NCI-H187 treated with DMSO at 0.1 percent for 48 hours (cell line): ENCODE measurements around the gene SIL1.
A peak's percentile ranks its signal among the peaks of the same experiment; 100 is the strongest.
"Not testable (repeated sequence)": the region's sequence is repeated elsewhere in the genome, so short reads cannot be mapped to it uniquely, and the experiment has no call there.

Source experiments
- DNase-seq: peaks from one replicate; lab custom pipeline; 2025; lab: John Stamatoyannopoulos, UW

Gene SIL1

GRCh38 chr5:139138809-139139208, 59.4 kb downstream of the SIL1 start:
- DNase-seq, result peak; percentile 61

DNA sequence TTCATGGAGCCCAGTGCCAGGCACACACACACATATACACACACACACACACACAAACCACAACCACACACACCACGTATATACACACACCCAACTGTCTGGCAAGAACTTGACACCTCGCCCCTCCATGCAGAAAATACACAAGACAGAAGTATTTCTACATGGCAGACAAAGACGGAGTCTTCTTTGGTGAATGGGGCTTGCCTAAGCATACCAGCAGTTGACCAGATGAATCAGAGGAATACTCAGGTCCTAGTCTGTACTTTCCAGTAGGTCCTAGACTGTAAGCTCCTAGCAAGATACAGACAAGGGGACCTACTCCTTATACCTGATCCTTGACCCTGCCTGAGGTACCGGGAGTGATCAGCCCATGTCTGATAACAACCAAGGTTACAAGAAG, 60.1 kb downstream of the SIL1 start:
- DNase-seq, result no peak

DNA sequence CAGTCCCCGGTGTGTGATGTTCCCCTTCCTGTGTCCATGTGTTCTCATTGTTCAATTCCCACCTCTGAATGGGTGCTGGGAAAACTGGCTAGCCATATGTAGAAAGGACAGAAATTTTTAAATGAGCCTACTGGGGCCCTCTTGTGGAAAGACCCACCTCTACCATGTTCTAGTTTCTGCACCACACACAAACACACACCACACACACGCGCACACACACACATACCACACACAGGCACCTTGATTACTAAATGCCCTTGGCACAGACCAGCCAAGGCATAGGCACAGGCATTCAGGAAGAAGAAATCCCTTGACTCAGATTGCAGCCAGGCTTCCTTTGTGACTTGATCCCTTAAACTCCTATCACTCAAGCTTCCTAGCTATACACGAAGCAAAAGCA, 60.5 kb downstream of the SIL1 start:
- no peak for DNase-seq

GRCh38 chr5:139134906-139135305, 63.3 kb downstream of the SIL1 start:
- no peak for DNase-seq

GRCh38 chr5:139133282-139133681, 64.9 kb downstream of the SIL1 start:
- peak; percentile 84 for DNase-seq

- no peak for DNase-seq
Measured at GRCh38 chr5:139132515-139132914, 65.7 kb downstream of the SIL1 start.

DNA sequence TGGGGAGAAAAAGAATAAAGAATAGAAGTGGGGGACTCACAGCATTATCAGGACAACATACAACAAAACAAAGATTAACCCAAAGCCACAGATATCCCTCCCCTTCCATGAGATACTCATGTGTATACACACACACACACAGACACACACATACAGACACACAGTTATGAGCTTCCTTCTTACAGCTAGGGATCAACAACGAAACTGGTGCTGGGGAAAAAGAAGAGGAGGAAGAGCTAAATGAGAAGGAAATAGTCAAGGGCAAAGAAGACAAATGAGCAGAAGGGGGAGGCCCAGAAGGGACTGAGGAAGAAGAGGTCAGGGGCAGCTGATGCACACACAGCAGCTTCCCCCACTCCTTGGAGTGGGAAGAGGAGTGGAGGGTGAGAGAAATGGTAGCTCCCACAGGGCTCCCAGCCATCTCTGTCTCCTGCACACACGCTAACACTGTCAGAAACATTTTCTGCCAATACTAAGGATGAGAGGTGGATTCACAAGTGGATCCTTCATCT, 66.2 kb downstream of the SIL1 start:
- DNase-seq, result no peak

- DNase-seq, result peak; percentile 50
Measured at GRCh38 chr5:139131465-139131864, 66.7 kb downstream of the SIL1 start.

- DNase-seq, result no peak
Measured at GRCh38 chr5:139131062-139131461, 67.1 kb downstream of the SIL1 start.

- no peak for DNase-seq
Measured at GRCh38 chr5:139130214-139130613, 68.0 kb downstream of the SIL1 start.

DNA sequence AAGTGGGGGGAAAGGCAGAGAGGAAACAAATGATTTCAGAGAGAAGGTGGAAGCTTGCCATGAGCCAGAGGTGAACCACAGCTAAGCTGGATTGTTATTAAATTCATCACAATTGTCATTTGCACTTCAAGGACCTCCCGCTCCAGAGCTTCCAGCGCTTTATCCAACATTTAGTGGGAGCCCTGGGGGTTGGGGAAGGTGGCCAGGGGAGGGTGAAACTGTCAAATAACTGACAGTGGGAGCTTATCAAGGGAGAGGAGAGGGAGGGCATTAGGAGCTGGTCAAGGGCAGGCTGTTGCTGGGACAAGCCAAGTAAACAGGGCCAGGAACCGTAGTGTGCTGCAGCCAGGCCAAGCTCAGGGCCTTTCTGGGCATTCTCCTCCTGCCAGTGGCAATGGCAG, 71.5 kb downstream of the SIL1 start:
- DNase-seq, result no peak

- no peak for DNase-seq
Measured at GRCh38 chr5:139125991-139126390, 72.2 kb downstream of the SIL1 start.

DNA sequence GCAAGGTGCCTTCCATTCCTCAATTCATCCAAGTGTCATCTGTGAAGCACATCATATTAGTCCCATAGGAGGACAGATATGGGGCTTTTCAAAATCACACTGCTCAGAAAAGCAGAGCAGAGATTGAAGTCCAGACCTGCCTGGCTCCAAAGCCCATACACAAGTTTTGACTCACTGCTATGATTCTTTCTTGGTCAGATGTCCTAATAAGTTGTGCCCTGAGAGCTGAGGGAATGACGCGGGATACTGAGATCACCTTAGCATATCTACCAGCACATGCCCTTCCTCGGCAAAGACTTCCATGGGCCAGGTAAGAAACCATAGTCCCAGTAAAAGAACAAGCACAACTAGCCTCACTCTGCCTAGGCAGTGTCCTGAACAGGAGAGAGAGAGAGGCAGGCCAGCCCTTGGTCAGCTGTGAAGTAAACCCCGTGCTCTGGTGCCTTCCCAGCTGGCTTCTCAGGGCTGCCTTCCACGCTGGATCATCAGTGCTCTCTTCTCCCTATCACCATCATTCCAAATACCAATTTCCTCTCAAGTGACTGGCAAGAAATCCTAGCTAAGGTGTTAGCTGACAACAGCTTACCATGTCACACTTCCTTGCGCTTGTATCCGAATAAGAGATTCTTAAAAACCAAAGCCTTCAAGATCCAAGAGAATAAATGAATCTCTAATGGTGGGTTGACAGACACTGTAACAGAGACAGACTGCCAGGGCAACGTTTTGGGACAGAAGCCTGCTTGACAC, 73.2 kb downstream of the SIL1 start:
- no peak for DNase-seq

DNA sequence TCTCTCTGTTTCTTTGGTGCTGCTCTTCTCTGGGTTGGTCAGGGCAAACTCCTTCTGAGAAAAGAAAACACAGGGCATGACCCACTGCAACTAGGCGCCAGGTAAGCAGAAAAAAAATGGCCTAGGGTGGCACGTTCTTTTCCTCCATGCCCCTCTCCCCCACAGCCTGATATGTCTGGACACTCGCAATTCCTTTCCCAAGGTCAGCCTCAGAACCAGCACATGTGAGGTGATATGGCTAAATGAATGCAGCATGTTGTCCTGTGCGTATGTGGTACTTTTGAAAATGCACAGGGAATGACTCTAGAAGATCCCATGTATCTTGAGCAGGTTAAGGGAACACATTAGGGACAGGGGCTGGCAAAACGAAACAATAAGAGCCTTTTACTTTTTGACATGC, 77.0 kb downstream of the SIL1 start:
- no peak for DNase-seq

GRCh38 chr5:139120521-139120920, 77.6 kb downstream of the SIL1 start:
- DNase-seq, result no peak

- DNase-seq, result no peak
Measured at GRCh38 chr5:139118804-139119203, 79.4 kb downstream of the SIL1 start.

GRCh38 chr5:139117342-139117884, 80.8 kb downstream of the SIL1 start:
- no peak for DNase-seq

DNA sequence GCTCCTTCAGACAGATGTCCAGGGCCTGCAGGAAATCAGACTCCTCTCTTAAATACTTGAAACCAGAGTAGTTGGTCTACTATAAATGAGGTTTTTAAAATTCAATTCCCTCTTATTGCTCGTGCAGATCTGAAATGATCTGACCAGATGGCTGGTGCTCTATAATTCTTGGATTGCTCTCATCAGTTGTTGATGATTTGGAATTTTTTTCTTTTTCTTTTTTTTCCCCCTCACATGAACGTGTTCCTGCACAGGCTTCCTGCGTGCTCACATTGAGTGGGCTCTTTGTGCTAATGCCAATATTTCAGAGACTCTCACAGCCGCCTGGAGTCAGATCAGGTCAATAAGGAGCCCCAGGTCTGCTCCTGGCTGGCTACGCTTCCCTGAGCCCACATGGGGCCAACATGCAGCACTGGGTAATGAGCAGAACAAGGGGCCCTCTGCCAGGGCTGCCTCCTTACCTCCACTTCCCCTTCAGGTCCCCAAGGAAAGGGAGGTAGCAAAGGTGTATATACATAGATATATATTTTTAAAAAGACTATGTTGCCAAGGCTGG, 82.0 kb downstream of the SIL1 start:
- DNase-seq, result no peak

DNA sequence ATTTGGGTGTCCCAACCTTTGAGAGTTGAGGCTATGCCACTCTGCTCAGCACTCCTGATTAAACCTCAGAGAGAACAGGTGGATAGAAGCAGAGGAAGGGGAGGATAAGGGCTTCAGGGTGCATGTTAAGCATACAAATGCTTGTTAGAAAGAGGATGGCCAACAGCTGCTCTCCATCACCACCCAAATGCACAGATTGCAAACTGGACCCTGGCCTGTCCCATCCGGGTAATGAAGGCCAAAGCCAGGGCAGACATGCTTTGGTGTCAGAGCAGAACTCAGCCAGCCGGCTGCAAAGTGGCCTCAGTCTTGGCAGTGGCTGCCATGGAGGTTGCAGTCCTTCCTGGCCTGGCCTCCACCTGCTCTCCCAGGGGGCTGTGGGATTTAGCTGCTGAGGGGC, 84.3 kb downstream of the SIL1 start:
- no peak for DNase-seq

GRCh38 chr5:139112362-139112761, 85.8 kb downstream of the SIL1 start:
- DNase-seq, result not testable (repeated sequence)

- no peak for DNase-seq
Measured at GRCh38 chr5:139110526-139111168, 87.5 kb downstream of the SIL1 start.

DNA sequence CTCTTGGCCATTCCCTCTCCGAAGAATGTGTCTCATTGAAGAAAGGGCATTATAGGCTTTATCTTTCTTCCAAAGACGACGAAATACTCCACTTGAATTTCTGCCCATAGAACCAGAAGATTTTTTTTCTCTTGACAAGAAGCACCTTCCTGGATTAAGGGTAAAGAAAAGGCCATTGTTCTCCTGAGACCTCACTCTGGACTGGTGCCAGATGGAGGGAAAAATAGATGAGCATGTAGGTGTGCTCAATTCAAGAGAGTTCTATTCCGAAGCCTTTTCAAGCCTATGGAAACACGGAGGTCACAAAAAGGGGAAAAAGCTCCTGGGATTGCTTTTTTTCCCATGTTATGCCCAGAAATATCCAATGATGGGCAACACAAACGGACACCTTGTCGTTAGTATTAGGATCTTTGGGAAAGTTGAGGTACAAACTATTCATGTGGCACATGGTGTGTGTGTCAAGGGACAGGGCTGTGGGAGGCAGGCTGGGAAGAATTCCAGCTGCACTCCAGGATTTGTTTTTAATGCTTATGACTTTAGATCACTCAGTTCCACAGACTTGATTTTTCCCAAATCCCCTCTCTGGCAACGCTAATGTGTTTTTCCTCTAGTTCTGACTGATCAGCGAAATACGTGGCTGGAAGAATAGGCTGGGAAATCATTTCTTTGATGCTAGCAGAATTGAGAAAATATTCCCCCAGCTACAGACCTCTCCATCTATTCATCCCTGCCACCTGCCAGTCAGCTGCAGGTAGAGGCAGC, 89.9 kb downstream of the SIL1 start:
- DNase-seq, result no peak
